Measurements from ENCODE around the gene ANKRD55.
A peak's percentile ranks its signal among the peaks of the same experiment; 100 is the strongest.

ANKRD55 gene

DNA sequence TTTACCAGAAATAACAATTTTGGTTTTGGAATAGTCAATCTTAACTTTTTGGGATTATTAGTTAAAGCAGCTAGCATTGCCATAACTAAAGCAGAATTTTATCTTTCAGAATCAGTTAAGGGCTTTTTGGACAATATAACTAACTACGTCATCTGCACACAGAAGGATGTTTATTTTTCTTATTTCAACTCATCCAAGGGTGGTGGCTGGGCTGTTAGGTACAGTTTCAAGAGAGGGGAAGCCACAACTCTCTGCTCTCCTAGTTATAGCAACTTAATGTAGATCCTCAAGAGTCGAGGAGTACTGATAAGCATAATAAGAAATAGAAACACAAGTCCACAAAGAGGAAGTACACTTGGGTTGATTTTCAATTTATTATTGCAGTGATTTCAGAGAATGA lies 65.6 kb downstream of the ANKRD55 start (continued):
- TF ChIP-seq ZNF473 (tag by site-specific recombination; IDR thresholded peaks at IDR 0.05), result no peak
- TF ChIP-seq ZNF140 (tag by site-specific recombination; IDR thresholded peaks at IDR 0.05), result no peak
- no peak for TF ChIP-seq SCRT1 (tag by site-specific recombination; IDR thresholded peaks at IDR 0.05; ENCODE audit: borderline replicate concordance)
- TF ChIP-seq ZNF292 (tag by site-specific recombination; IDR thresholded peaks at IDR 0.05; ENCODE audit: borderline replicate concordance, low read depth), result no peak
- TF ChIP-seq KLF7 (tag by site-specific recombination; IDR thresholded peaks at IDR 0.05; ENCODE audit: borderline replicate concordance), result no peak
- no peak for TF ChIP-seq ZNF37A (tag by site-specific recombination; IDR thresholded peaks at IDR 0.05)
- TF ChIP-seq, protein P1, sequence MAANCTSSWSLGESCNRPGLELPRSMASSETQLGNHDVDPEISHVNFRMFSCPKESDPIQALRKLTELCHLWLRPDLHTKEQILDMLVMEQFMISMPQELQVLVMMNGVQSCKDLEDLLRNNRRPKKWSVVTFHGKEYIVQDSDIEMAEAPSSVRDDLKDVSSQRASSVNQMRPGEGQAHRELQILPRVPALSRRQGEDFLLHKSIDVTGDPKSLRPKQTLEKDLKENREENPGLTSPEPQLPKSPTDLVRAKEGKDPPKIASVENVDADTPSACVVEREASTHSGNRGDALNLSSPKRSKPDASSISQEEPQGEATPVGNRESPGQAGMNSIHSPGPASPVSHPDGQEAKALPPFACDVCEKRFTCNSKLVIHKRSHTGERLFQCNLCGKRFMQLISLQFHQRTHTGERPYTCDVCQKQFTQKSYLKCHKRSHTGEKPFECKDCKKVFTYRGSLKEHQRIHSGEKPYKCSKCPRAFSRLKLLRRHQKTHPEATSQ (tag by site-specific recombination; IDR thresholded peaks at IDR 0.05), result no peak
- TF ChIP-seq, protein P2, sequence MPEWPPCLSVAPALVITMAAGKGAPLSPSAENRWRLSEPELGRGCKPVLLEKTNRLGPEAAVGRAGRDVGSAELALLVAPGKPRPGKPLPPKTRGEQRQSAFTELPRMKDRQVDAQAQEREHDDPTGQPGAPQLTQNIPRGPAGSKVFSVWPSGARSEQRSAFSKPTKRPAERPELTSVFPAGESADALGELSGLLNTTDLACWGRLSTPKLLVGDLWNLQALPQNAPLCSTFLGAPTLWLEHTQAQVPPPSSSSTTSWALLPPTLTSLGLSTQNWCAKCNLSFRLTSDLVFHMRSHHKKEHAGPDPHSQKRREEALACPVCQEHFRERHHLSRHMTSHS (tag by site-specific recombination; IDR thresholded peaks at IDR 0.05), result no peak
- TF ChIP-seq, protein P3, sequence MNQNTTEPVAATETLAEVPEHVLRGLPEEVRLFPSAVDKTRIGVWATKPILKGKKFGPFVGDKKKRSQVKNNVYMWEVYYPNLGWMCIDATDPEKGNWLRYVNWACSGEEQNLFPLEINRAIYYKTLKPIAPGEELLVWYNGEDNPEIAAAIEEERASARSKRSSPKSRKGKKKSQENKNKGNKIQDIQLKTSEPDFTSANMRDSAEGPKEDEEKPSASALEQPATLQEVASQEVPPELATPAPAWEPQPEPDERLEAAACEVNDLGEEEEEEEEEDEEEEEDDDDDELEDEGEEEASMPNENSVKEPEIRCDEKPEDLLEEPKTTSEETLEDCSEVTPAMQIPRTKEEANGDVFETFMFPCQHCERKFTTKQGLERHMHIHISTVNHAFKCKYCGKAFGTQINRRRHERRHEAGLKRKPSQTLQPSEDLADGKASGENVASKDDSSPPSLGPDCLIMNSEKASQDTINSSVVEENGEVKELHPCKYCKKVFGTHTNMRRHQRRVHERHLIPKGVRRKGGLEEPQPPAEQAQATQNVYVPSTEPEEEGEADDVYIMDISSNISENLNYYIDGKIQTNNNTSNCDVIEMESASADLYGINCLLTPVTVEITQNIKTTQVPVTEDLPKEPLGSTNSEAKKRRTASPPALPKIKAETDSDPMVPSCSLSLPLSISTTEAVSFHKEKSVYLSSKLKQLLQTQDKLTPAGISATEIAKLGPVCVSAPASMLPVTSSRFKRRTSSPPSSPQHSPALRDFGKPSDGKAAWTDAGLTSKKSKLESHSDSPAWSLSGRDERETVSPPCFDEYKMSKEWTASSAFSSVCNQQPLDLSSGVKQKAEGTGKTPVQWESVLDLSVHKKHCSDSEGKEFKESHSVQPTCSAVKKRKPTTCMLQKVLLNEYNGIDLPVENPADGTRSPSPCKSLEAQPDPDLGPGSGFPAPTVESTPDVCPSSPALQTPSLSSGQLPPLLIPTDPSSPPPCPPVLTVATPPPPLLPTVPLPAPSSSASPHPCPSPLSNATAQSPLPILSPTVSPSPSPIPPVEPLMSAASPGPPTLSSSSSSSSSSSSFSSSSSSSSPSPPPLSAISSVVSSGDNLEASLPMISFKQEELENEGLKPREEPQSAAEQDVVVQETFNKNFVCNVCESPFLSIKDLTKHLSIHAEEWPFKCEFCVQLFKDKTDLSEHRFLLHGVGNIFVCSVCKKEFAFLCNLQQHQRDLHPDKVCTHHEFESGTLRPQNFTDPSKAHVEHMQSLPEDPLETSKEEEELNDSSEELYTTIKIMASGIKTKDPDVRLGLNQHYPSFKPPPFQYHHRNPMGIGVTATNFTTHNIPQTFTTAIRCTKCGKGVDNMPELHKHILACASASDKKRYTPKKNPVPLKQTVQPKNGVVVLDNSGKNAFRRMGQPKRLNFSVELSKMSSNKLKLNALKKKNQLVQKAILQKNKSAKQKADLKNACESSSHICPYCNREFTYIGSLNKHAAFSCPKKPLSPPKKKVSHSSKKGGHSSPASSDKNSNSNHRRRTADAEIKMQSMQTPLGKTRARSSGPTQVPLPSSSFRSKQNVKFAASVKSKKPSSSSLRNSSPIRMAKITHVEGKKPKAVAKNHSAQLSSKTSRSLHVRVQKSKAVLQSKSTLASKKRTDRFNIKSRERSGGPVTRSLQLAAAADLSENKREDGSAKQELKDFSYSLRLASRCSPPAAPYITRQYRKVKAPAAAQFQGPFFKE (tag by site-specific recombination; IDR thresholded peaks at IDR 0.05; ENCODE audit: borderline replicate concordance), result no peak
- no peak for TF ChIP-seq ZNF302 (tag by site-specific recombination; IDR thresholded peaks at IDR 0.05; ENCODE audit: low read depth)
- no peak for TF ChIP-seq ZNF350 (tag by site-specific recombination; IDR thresholded peaks at IDR 0.05)
- TF ChIP-seq GFI1B (tag by site-specific recombination; IDR thresholded peaks at IDR 0.05), result no peak
- no peak for TF ChIP-seq ZFP37 (tag by site-specific recombination; IDR thresholded peaks at IDR 0.05)
- TF ChIP-seq ZNF629 (tag by site-specific recombination; IDR thresholded peaks at IDR 0.05), result peak; percentile 47; the same call in 1 of the 2 replicates
- TF ChIP-seq ZNF555 (tag by site-specific recombination; conservative IDR thresholded peaks at IDR 0.05), result no peak
- TF ChIP-seq, protein P4, sequence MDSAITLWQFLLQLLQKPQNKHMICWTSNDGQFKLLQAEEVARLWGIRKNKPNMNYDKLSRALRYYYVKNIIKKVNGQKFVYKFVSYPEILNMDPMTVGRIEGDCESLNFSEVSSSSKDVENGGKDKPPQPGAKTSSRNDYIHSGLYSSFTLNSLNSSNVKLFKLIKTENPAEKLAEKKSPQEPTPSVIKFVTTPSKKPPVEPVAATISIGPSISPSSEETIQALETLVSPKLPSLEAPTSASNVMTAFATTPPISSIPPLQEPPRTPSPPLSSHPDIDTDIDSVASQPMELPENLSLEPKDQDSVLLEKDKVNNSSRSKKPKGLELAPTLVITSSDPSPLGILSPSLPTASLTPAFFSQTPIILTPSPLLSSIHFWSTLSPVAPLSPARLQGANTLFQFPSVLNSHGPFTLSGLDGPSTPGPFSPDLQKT (IDR thresholded peaks at IDR 0.05; ENCODE audit: borderline replicate concordance, low read depth, low read length), result no peak
- 0 out of 2 replicates have a peak, but pooled peaks have one; percentile 15 for TF ChIP-seq ZEB2 (tag by site-specific recombination; IDR thresholded peaks at IDR 0.05)
- TF ChIP-seq ZNF658 (tag by site-specific recombination; IDR thresholded peaks at IDR 0.05), result no peak

Data from HEK293 (cell line).